ENCODE measurements around the gene EED. TPM values are rescaled to one million over a fixed set of nuclear protein-coding genes. Genes with fewer than 3 reads are reported as not detected.

EED gene
- polyA plus RNA-seq, 1 donor (not counting 4 experiments of a cell fraction or from before 2014, with no cell fraction given): 28.5 TPM

GRCh38 chr11:86265194-86265593, 20.6 kb downstream of the EED start:
- no peak overlapping the region for H3K4me2 ChIP-seq (ENCODE audit: control insufficient read depth, extremely low read depth, insufficient read depth, low read depth, low read length)
- no peak for DNase-seq (ENCODE audit: low read depth, low spot score)
- no peak overlapping the region for H2AFZ ChIP-seq (ENCODE audit: control insufficient read depth, low read length)
- peaks cover 12% of the 10 kb centered on the region for H3K79me2 ChIP-seq (ENCODE audit: control insufficient read depth, insufficient read depth, low read length)
- dilution Hi-C loops (cut with MboI; ENCODE audit: extremely low pct_ligation_motif_present, low sequenced_read_pairs): no loop called here
- no peaks in the 10 kb centered on the region for H3K9me1 ChIP-seq (ENCODE audit: control insufficient read depth, extremely low read depth, insufficient read depth, low read length)
- H3K27ac ChIP-seq (ENCODE audit: control insufficient read depth, insufficient read depth, low read length): no peak overlapping the region
- FAIRE-seq: no peak
- H3K27me3 ChIP-seq (ENCODE audit: control insufficient read depth, extremely low read depth, insufficient read depth, low read length): no peaks in the 10 kb centered on the region
- peaks cover 10 to 17% of the 10 kb centered on the region in 2 experiments for H3K36me3 ChIP-seq (ENCODE audit: control insufficient read depth in 2 of 2, extremely low read depth in 1 of 2, insufficient read depth in 2 of 2, low read length in 2 of 2)
- no peaks in the 10 kb centered on the region for H3K4me1 ChIP-seq (ENCODE audit: control insufficient read depth, extremely low read depth, insufficient read depth, low read length)
- TF ChIP-seq EZH2 (IDR thresholded peaks at IDR 0.05; ENCODE audit: low read length): no peak
- TF ChIP-seq CTCF (optimal IDR thresholded peaks at IDR 0.05 in 1 of 3, IDR thresholded peaks at IDR 0.05 in 1 of 3, conservative IDR thresholded peaks at IDR 0.05 in 1 of 3; ENCODE audit: extremely low read depth in 1 of 3, insufficient read depth in 2 of 3, low read length in 3 of 3): no peak
- no peaks in the 10 kb centered on the region for H4K20me1 ChIP-seq (ENCODE audit: control insufficient read depth, extremely low read depth, insufficient read depth, low read length)
- H3K9ac ChIP-seq (ENCODE audit: control insufficient read depth, extremely low read depth, insufficient read depth, low read length): no peak overlapping the region
- H3K9me3 ChIP-seq (ENCODE audit: control insufficient read depth, low read depth, low read length): no peaks in the 10 kb centered on the region
- H3K4me3 ChIP-seq (ENCODE audit: control insufficient read depth in 2 of 3, extremely low read depth in 1 of 3, insufficient read depth in 2 of 3, low read depth in 1 of 3, low read length in 3 of 3): no peak overlapping the region

DNA sequence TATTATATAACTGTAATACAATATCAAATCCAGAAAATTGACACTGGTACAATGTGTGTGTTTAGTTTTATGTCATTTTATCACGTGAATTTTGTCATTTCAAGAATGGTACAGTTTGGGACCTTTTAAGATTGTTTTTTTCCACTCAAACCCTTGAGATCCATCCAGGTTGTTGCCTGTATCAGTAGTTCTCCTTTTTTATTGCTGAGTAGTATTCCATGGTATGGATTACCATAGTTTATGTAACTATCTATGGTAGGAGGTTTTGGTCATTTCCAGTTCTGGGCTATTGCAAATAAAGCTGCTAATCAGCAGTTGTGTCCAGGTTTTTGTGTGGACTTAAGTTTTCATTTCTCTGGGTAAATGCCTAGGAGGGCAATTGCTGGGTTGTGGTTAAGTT, 25.1 kb downstream of the EED start:
- FAIRE-seq (no peak), DNase-seq (ENCODE audit: low read depth, low spot score) (no peak)
- TF ChIP-seq EZH2 (IDR thresholded peaks at IDR 0.05; ENCODE audit: low read length): no peak
- no peak for TF ChIP-seq CTCF (optimal IDR thresholded peaks at IDR 0.05 in 1 of 3, IDR thresholded peaks at IDR 0.05 in 1 of 3, conservative IDR thresholded peaks at IDR 0.05 in 1 of 3; ENCODE audit: extremely low read depth in 1 of 3, insufficient read depth in 2 of 3, low read length in 3 of 3)
- H3K4me3 ChIP-seq (ENCODE audit: control insufficient read depth in 2 of 3, extremely low read depth in 1 of 3, insufficient read depth in 2 of 3, low read depth in 1 of 3, low read length in 3 of 3): no peak overlapping the region
- dilution Hi-C loops (cut with MboI; ENCODE audit: extremely low pct_ligation_motif_present, low sequenced_read_pairs): no loop called here
- H3K4me1 ChIP-seq (ENCODE audit: control insufficient read depth, extremely low read depth, insufficient read depth, low read length): no peaks in the 10 kb centered on the region
- peaks cover 29% of the 10 kb centered on the region for H3K79me2 ChIP-seq (ENCODE audit: control insufficient read depth, insufficient read depth, low read length)
- H3K9me1 ChIP-seq (ENCODE audit: control insufficient read depth, extremely low read depth, insufficient read depth, low read length): no peaks in the 10 kb centered on the region
- no peaks in the 10 kb centered on the region for H3K27me3 ChIP-seq (ENCODE audit: control insufficient read depth, extremely low read depth, insufficient read depth, low read length)
- no peak overlapping the region for H2AFZ ChIP-seq (ENCODE audit: control insufficient read depth, low read length)
- no peaks in the 10 kb centered on the region for H4K20me1 ChIP-seq (ENCODE audit: control insufficient read depth, extremely low read depth, insufficient read depth, low read length)
- no peak overlapping the region for H3K4me2 ChIP-seq (ENCODE audit: control insufficient read depth, extremely low read depth, insufficient read depth, low read depth, low read length)
- H3K36me3 ChIP-seq (ENCODE audit: control insufficient read depth in 2 of 2, extremely low read depth in 1 of 2, insufficient read depth in 2 of 2, low read length in 2 of 2): peaks cover 0 to 2% of the 10 kb centered on the region in 2 experiments
- H3K27ac ChIP-seq (ENCODE audit: control insufficient read depth, insufficient read depth, low read length): no peak overlapping the region
- no peaks in the 10 kb centered on the region for H3K9me3 ChIP-seq (ENCODE audit: control insufficient read depth, low read depth, low read length)
- no peak overlapping the region for H3K9ac ChIP-seq (ENCODE audit: control insufficient read depth, extremely low read depth, insufficient read depth, low read length)
